SH-SY5Y (cell line): Measurements from ENCODE around the gene ETNK1.

Experiments used
- GATA2 ChIP-seq: IDR thresholded peaks from 2 replicates; pipeline ENCODE4 v1.6.1; 2011; ENCODE audit warnings: mild to moderate bottlenecking, low read depth, low read length
- GATA3 ChIP-seq: IDR thresholded peaks from 2 replicates; pipeline ENCODE4 v1.6.1; 2011; ENCODE audit warnings: low read depth, mild to moderate bottlenecking, low read length, moderate library complexity

ETNK1 gene

GRCh38 chr12:22624870-22625761, at the start of gene ETNK1:
TSS of gene ETNK1 (plus strand) at chr12:22625171. CDS start at chr12:22625431, 260 bp downstream.
- no peak for TF ChIP-seq GATA3
- no peak for TF ChIP-seq GATA2

- no peak for TF ChIP-seq GATA3
- no peak for TF ChIP-seq GATA2
Measured at GRCh38 chr12:22576065-22576464, 48.9 kb upstream of the ETNK1 start.

- TF ChIP-seq GATA3, result no peak
Measured at GRCh38 chr12:22576473-22576872, 48.5 kb upstream of the ETNK1 start.

GRCh38 chr12:22577667-22578066, 47.3 kb upstream of the ETNK1 start:
- TF ChIP-seq GATA3, result no peak
- no peak for TF ChIP-seq GATA2

- TF ChIP-seq GATA2, result no peak
- TF ChIP-seq GATA3, result no peak
Measured at GRCh38 chr12:22578328-22578727, 46.6 kb upstream of the ETNK1 start.

- TF ChIP-seq GATA2, result no peak
- TF ChIP-seq GATA3, result no peak
Measured at GRCh38 chr12:22588817-22589216, 36.2 kb upstream of the ETNK1 start.

GRCh38 chr12:22593864-22594263, 31.1 kb upstream of the ETNK1 start:
- no peak for TF ChIP-seq GATA3
- TF ChIP-seq GATA2, result no peak

GRCh38 chr12:22598141-22598762, 26.7 kb upstream of the ETNK1 start:
- TF ChIP-seq GATA3, result no peak
- no peak for TF ChIP-seq GATA2

- no peak for TF ChIP-seq GATA2
- no peak for TF ChIP-seq GATA3
Measured at GRCh38 chr12:22598763-22599161, 26.2 kb upstream of the ETNK1 start.

GRCh38 chr12:22600181-22600580, 24.8 kb upstream of the ETNK1 start:
- no peak for TF ChIP-seq GATA3
- TF ChIP-seq GATA2, result no peak

- TF ChIP-seq GATA3 (no peak), GATA2 (no peak)
Measured at GRCh38 chr12:22609501-22609900, 15.5 kb upstream of the ETNK1 start.

- TF ChIP-seq GATA2, result no peak
- TF ChIP-seq GATA3, result no peak
Measured at GRCh38 chr12:22610131-22610530, 14.8 kb upstream of the ETNK1 start.

- TF ChIP-seq GATA3 (no peak), GATA2 (no peak)
Measured at GRCh38 chr12:22615963-22616501, 8.9 kb upstream of the ETNK1 start.

- TF ChIP-seq GATA2 (no peak), GATA3 (no peak)
Measured at GRCh38 chr12:22617630-22618029, 7.3 kb upstream of the ETNK1 start.

GRCh38 chr12:22624548-22624869, 462 bp upstream of the ETNK1 start:
- TF ChIP-seq GATA2 (no peak), GATA3 (no peak)
